Measurements from ENCODE around the gene HSPA5.
"Not testable (repeated sequence)": the region's sequence is repeated elsewhere in the genome, so short reads cannot be mapped to it uniquely, and the experiment has no call there.

Gene HSPA5

GRCh38 chr9:125241863-125242739, 958 bp upstream of the HSPA5 start:
- DNase-seq (ENCODE audit: low read depth), result no peak

- no peak for DNase-seq (ENCODE audit: low read depth)
Observed at GRCh38 chr9:125240649-125240999, 519 bp downstream of the HSPA5 start.

GRCh38 chr9:125239631-125240597, 1.2 kb downstream of the HSPA5 start:
- DNase-seq (ENCODE audit: low read depth), result no peak

GRCh38 chr9:125238915-125239446, 2.2 kb downstream of the HSPA5 start:
- DNase-seq (ENCODE audit: low read depth), result no peak

GRCh38 chr9:125238127-125238914, 2.8 kb downstream of the HSPA5 start:
- DNase-seq (ENCODE audit: low read depth), result no peak

GRCh38 chr9:125236520-125237159, 4.5 kb downstream of the HSPA5 start:
- DNase-seq (ENCODE audit: low read depth), result not testable (repeated sequence)

GRCh38 chr9:125235804-125236519, 5.2 kb downstream of the HSPA5 start:
- no peak for DNase-seq (ENCODE audit: low read depth)

GRCh38 chr9:125234099-125234498, 7.0 kb downstream of the HSPA5 start:
- DNase-seq (ENCODE audit: low read depth), result not testable (repeated sequence)

GRCh38 chr9:125233678-125234077, 7.5 kb downstream of the HSPA5 start:
- DNase-seq (ENCODE audit: low read depth), result peak; percentile 97

GRCh38 chr9:125227761-125228160, 13.4 kb downstream of the HSPA5 start:
- no peak for DNase-seq (ENCODE audit: low read depth)

- DNase-seq (ENCODE audit: low read depth), result not testable (repeated sequence)
Observed at GRCh38 chr9:125224858-125225257, 16.3 kb downstream of the HSPA5 start.

- DNase-seq (ENCODE audit: low read depth), result no peak
Observed at GRCh38 chr9:125218621-125219020, 22.5 kb downstream of the HSPA5 start.

GRCh38 chr9:125214186-125214585, 27.0 kb downstream of the HSPA5 start:
- DNase-seq (ENCODE audit: low read depth), result no peak

GRCh38 chr9:125204477-125204876, 36.7 kb downstream of the HSPA5 start:
- no peak for DNase-seq (ENCODE audit: low read depth)

GRCh38 chr9:125202846-125203618, 38.1 kb downstream of the HSPA5 start:
- no peak for DNase-seq (ENCODE audit: low read depth)

- peak; percentile 65 for DNase-seq (ENCODE audit: low read depth)
Observed at GRCh38 chr9:125200216-125201047, 40.7 kb downstream of the HSPA5 start, which contains the start of gene RABEPK. TSS of gene RABEPK (plus strand) at chr9:125200542. CDS start at chr9:125203014, 2,472 bp downstream.

- DNase-seq (ENCODE audit: low read depth), result not testable (repeated sequence)
Observed at GRCh38 chr9:125195591-125195990, 45.6 kb downstream of the HSPA5 start.

GRCh38 chr9:125194466-125194865, 46.7 kb downstream of the HSPA5 start:
- not testable (repeated sequence) for DNase-seq (ENCODE audit: low read depth)

GRCh38 chr9:125190361-125190801, 50.8 kb downstream of the HSPA5 start:
- no peak for DNase-seq (ENCODE audit: low read depth)

Data from HS-5 (cell line).